AG09309 (cell line): Measurements from ENCODE around the gene PEX1.

ENCODE experiments used
- DNase-seq: peaks from one replicate; pipeline ENCODE4 v3.0.0-alpha.2; 2010; ENCODE audit warnings: low read depth
- H3K4me3 ChIP-seq: 2 replicates; pipeline ENCODE4 v1.5.1; 2011; ENCODE audit warnings: mild to moderate bottlenecking, low read depth, low read length, moderate library complexity; ENCODE audit not compliant: control insufficient read depth
- CTCF ChIP-seq: IDR thresholded peaks from 2 replicates; pipeline ENCODE4 v1.5.1; 2011; ENCODE audit warnings: mild to moderate bottlenecking, low read depth, low read length, inconsistent platforms; ENCODE audit not compliant: insufficient read depth, control insufficient read depth; ENCODE audit errors: missing control alignments

PEX1 gene

GRCh38 chr7:92466682-92467081 is 61.6 kb downstream of the PEX1 start:
- H3K4me3 ChIP-seq = no peak overlapping the region
- TF ChIP-seq CTCF = no peak
- DNase-seq = no peak

- no peak overlapping the region for H3K4me3 ChIP-seq
- DNase-seq = no peak
- no peak for TF ChIP-seq CTCF
Measured at GRCh38 chr7:92464515-92464914, 63.8 kb downstream of the PEX1 start.

GRCh38 chr7:92462560-92462959 is 65.8 kb downstream of the PEX1 start:
- no peak overlapping the region for H3K4me3 ChIP-seq
- TF ChIP-seq CTCF = no peak
- DNase-seq = no peak

GRCh38 chr7:92461027-92462003 is 67.0 kb downstream of the PEX1 start:
- TF ChIP-seq CTCF = peak; percentile 83
- DNase-seq = no peak
- no peak overlapping the region for H3K4me3 ChIP-seq

- H3K4me3 ChIP-seq = no peak overlapping the region
- TF ChIP-seq CTCF = no peak
- no peak for DNase-seq
Measured at GRCh38 chr7:92460510-92460909, 67.8 kb downstream of the PEX1 start.

- H3K4me3 ChIP-seq = no peak overlapping the region
- no peak for TF ChIP-seq CTCF
- DNase-seq = no peak
Measured at GRCh38 chr7:92460109-92460508, 68.2 kb downstream of the PEX1 start.
